Activated CD8-positive, alpha-beta memory T cell treated with anti-CD3 and anti-CD28 coated beads, Interleukin-2, amount 50 U/mL, for 1 hour (primary cell): ENCODE data around the gene MRPS6.

Experiments used
- DNase-seq: peaks from one replicate; pipeline ENCODE4 v3.0.0-alpha.2; 2020; ENCODE audit errors: extremely low read depth

Gene MRPS6

DNA sequence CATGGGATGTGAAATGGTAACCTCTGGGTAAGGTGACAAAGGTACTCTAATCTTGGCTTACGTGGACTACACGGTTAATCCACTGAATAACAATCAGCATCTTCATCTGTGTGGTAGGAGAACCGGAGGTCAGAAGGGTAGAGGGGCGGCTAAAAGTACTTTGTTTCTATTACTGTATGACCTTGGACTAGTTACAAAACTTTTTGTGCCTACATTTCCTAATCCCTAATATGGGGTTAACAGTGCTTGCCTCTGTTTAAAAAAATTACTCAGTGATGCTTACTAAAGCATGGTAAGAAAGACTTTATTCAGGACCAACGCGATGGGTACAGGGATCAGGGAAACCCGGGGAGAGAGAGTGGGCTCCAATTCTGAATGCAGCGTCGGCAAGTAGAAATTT lies 1.7 kb upstream of the MRPS6 start:
- DNase-seq, result no peak

DNA sequence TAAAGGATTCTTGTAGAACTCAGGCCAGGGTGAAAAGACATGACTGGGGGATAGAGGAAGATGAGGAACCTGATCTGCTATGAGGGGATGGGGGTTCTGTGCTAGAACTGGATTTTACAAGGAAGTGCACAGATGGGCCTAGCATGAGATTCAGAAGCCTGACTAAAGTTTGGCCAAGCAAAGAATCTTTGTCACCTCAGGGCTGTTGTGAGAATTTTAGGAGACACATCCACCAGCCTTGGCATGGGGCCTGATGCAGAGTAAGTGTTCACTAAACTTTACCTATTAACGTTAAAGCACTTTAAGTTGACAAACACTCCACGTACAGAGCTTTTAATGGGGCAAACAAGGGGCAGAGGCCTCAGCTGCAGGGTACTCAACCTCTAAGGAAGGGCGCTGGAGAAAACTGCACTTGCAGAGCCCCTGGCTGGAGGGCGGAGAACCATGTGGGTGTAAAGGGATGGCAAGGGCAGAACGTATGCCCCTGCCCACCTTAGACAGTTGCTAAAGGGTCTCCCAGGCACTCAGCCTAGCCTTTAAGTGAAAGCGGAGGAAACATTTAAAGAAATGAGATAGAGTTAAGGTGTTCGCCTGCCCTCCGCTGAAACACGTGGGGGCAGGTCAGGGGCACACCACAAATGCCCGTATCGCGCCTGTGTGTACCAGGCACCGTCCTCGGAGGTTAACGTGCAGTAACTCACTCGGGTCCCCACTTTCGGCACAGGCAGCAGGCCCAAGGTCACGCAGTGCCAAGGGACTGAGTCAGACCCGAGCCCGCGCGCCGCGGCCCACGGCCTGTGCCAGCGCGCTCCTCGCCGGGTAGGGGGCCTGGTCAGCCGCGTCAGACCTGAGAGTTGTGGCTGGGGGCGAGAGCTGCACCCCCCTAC lies 990 bp upstream of the MRPS6 start:
- no peak for DNase-seq

DNA sequence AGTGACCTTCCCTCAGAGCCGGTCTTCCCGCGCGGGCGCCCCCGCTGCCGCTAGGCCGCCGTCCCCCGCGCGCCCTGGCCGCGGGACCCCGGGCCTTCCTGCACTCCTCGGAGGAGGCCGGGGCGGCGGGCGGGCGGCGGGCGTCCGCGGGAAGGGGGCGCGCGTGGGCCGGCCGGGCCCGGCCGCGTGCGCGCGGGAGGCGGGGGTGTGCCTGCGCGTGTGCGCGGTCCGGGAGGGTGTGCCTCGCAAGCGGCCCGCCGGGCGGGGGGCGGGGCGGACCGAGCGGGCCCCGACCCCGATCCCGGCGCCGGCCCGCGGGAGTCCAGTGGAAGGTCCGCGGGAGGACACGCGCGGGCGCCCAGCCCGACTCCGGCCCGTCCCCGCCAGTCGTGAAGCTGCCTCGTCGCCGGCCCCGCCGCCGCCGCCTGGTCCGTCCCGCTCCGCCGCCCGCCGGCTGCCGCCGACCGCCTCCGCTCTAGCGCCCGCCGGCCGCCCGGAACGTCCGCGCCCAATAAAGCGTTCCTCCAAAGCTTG lies 438 bp downstream of the MRPS6 start:
- no peak for DNase-seq

GRCh38 chr21:34074283-34075090 lies 1.1 kb downstream of the MRPS6 start:
- DNase-seq, result no peak

GRCh38 chr21:34075091-34075425 lies 1.7 kb downstream of the MRPS6 start:
- DNase-seq, result no peak

DNA sequence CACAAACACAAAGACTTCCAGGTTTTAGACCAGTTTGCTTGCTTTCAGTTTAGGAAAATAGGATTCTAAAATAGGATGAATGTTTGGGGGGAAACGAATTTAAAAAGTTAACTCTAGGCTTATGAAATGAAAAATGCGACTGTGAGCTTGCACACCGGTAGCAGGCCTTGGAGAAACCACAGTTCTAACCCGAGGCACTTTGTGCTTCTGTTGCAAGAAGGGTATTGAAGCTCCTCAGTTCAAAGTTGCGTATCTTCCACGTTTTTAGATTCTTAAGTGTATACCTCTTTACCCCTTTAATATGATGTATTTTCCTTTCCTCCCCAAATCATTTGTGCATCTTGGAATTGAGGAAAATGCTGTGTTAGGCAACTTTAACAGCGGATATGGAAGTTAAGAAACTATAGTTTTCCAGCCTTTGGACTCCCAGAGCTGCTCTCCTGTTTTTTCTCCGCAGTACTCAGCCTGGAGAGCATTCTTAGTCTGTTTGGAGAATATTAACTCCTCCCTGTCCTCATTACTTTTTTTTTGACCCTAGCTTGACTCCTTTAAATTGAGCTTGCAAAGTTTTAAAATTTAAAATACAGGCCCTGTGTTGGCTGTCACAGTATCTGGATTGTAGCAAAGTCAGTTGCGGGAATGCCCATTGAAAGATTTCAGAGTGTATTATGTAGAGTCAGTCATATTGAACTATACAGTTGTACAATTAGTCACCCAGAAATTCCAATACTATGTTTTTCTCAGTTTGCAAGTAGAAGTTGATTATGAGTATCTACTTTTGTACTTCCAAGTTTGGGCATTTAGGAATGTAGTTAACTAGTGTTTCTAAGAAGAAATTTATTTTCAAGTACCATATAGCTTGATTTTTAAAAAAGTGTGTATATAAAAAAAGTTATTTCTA lies 2.6 kb downstream of the MRPS6 start:
- DNase-seq, result no peak

DNA sequence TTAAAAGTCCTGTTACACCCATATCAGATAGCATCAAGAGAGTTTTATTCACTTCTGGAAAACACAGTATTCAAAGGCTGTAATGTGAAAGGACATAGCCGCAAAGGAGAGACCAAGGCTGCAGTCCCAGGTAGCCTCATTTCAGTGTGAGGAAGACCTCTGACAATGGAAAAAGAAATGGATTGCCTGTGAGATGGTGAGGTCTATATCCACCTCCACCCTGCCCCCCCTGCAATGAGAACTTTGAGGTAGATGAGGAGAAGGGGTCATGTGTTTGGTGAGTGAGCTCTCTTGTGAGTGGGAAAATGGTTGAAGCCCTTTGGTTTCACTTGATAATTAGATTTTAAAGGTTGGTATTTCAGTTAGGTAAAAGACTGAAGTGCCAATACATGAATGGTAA lies 3.5 kb downstream of the MRPS6 start:
- DNase-seq, result no peak

- DNase-seq, result no peak
Observed at GRCh38 chr21:34077888-34078287, 4.5 kb downstream of the MRPS6 start.

GRCh38 chr21:34078915-34079314 lies 5.5 kb downstream of the MRPS6 start:
- no peak for DNase-seq

DNA sequence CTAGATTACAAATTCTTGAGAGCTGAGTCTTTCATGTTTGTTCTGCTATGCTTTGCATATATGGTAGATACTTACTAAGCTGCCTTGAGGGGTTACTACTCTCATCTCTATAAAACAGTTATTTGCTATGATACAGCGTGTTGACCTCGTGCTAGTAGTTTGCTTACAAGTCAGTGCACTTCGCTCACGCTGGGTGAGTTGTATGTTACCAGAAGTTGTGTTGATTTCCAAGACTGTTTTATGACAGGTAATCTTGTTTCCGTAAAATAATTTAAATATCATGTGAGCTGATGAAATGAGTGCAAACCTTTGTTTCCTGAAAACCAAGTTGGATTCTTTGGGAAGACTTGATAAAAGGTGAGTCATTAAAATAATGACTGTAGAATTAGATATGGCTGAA lies 7.3 kb downstream of the MRPS6 start:
- no peak for DNase-seq

DNA sequence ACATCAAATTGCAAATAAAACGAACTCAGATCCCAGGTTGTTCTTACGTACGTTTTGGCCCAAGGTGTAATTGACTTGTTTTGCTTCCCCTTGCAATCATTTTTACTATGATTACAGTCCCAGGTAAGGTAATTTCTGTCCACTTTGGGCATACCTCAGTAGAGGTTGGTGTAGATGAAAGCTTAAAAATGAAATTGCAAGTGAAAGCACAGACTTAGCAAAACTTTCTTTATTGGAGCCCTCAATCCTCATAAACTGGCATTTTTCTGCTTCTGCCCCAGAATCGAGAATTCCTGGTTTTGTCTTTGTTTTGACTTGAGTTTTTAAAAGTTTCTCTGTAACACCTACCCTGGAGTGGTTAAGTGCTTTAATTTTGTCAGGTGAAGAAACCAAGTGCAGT lies 9.4 kb downstream of the MRPS6 start:
- no peak for DNase-seq

GRCh38 chr21:34083357-34083756 lies 10.0 kb downstream of the MRPS6 start:
- DNase-seq, result no peak

DNA sequence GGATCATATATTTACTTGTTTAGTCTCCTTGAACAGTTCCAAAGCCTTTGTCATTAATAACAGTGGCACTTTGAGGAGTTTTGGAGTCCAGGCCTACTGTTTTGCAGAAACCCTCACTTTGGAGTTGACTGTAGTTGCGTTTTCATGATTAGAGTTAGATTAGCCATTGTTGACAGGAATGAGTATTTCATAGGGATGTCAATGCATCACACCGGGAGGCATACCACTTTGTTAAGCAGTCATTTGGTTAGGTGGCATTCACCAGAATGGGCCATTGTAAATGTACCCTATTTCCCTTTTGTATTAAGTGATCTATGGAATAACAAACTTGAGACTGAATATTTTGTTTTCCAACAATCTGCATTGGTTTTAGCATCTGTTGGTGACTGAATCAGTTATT lies 11.8 kb downstream of the MRPS6 start:
- DNase-seq, result no peak

- no peak for DNase-seq
Observed at GRCh38 chr21:34086887-34087306, 13.5 kb downstream of the MRPS6 start.

GRCh38 chr21:34088752-34089151 lies 15.4 kb downstream of the MRPS6 start:
- no peak for DNase-seq

DNA sequence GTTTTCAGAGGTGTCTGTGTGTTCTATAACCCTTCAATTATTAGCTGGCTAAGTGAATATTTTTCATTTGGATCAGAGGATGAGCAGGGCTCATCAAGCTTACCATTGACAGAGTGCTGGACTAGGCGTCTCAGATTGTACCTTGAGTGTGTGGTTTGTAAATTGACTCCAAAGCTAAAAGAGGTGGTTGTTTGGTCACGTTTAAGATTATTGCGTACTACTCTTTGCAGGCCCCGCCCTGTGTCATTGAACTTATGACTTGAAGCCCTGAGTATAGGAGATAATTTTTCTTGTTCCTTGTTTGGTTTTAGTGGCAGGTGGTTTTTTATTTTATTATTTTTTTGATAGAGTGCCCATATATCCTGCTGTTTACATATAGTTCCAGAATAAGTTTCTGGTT lies 17.7 kb downstream of the MRPS6 start:
- no peak for DNase-seq

- DNase-seq, result no peak
Observed at GRCh38 chr21:34091607-34092006, 18.2 kb downstream of the MRPS6 start.

DNA sequence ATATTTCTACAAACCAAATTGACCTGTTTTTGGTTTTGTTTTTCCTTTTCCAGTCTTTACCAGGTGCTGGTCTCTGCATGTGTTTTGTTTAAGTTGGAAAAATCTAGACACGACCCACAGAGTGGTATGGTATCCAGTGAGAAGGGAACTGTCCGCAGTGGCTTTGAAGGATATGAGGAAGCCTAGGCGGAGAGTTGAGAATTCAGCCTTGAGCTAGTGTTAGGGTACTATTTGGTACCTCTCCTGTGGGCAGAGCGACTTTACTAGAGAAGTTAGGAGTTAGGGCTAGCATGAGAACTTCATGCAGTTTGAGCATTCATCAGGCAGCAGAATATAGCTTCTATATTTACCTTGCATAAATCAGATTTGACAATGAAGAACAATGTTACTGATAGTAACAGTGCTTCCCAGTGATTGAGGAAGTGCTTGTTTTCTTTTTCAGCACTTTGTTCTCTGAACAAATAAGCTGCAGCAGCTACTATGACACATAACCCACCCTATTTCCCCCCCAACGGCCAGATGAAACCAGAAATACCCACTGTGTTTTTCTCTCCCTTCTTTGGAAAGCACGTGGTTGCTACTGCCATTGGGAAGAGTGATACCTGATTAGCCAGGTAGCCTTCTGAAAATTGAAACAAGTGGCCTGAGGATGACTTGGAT lies 19.0 kb downstream of the MRPS6 start:
- no peak for DNase-seq

DNA sequence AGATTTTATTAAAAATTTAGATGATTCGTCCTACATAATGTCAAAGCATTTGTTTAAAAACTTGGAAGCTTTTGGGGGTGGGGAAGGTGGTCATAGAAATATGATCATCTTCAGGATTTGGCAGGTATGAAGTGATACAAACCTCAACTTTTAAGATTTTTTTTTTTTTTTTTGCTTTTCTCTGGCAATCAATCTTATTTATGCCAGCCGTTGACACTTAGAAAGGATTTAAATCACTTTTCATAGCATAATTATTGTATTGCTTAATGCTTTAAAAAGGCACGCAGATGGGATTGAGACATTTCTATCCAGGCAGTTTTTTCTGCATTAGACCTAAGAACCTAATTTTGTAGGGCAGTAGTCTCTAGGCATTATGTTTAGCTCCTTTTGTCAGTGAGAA lies 19.7 kb downstream of the MRPS6 start:
- DNase-seq, result no peak

- no peak for DNase-seq
Observed at GRCh38 chr21:34094949-34095348, 21.6 kb downstream of the MRPS6 start.

- no peak for DNase-seq
Observed at GRCh38 chr21:34097442-34097841, 24.1 kb downstream of the MRPS6 start.
